ENCODE data around the gene IGFBP4.

- TF ChIP-seq CTCF (IDR thresholded peaks at IDR 0.05), result no peak
- TF ChIP-seq POLR2AphosphoS5 (IDR thresholded peaks at IDR 0.05), result no peak
- no peak for TF ChIP-seq POLR2A (IDR thresholded peaks at IDR 0.05)
These were observed 47.7 kb downstream of the IGFBP4 start for GRCh38 chr17:40490982-40491381.
